ENCODE data around the gene PLA2G2C. TPM values are rescaled to one million over a fixed set of nuclear protein-coding genes. Genes with fewer than 3 reads are reported as not detected.

Gene PLA2G2C
- total RNA-seq, 5 donors from 2014 or later (not counting 1 experiment from before 2014, with no cell fraction given): 0.85 TPM; not detected in 4

GRCh38 chr1:20142001-20142710, 44.2 kb downstream of the PLA2G2C start:
- 78% methylated on average over 6 of the region's 13 CpGs for WGBS (ENCODE audit: insufficient coverage)
- Mint-ChIP-seq H3K4me1 (no peaks in the 10 kb centered on the region), H3K27ac (no peak overlapping the region), H3K9me3 (no peaks in the 10 kb centered on the region), H3K4me3 (no peak overlapping the region), H3K36me3 (no peaks in the 10 kb centered on the region), H3K27me3 (peaks cover 9 to 16% of the 10 kb centered on the region in 2 donors)
- no peak for ATAC-seq (replicated peaks in 1 of 4)
- peaks cover 0 to 35% of the 10 kb centered on the region in 2 experiments for H3K27me3 ChIP-seq (replicated peaks in 1 of 2; ENCODE audit: control insufficient read depth in 2 of 2, extremely low read depth in 1 of 2, insufficient read depth in 2 of 2, low read length in 1 of 2)
- ChIA-PET CTCF (no interaction called here), POLR2A (interaction anchor here in 1 of 2 donors (0.7 kb wide), 1 partner anchor 1391 kb away, joined by 3 read pairs; no protein-coding TSS in a partner anchor)
- DNase-seq: no peak
- H3K9me3 ChIP-seq: no peaks in the 10 kb centered on the region
- no peak overlapping the region for H3K4me3 ChIP-seq (ENCODE audit: control insufficient read depth in 1 of 2, extremely low read depth in 1 of 2, low read length in 1 of 2)
- H3K27ac ChIP-seq (ENCODE audit: low read length): no peak overlapping the region
- H3K36me3 ChIP-seq (ENCODE audit: control insufficient read depth in 2 of 2, extremely low read depth in 1 of 2, insufficient read depth in 1 of 2, low read length in 1 of 2): no peaks in the 10 kb centered on the region
- no peaks in the 10 kb centered on the region for H3K4me1 ChIP-seq (ENCODE audit: control insufficient read depth in 1 of 2, extremely low read depth in 1 of 2, insufficient read depth in 2 of 2, low read length in 2 of 2)

GRCh38 chr1:20141466-20141865, 44.9 kb downstream of the PLA2G2C start:
- H3K27ac ChIP-seq (ENCODE audit: low read length): no peak overlapping the region
- Mint-ChIP-seq H3K9me3 (no peaks in the 10 kb centered on the region), H3K4me1 (no peaks in the 10 kb centered on the region), H3K27me3 (peaks cover 9 to 16% of the 10 kb centered on the region in 2 donors), H3K4me3 (no peak overlapping the region), H3K27ac (no peak overlapping the region), H3K36me3 (no peaks in the 10 kb centered on the region)
- H3K36me3 ChIP-seq (ENCODE audit: control insufficient read depth in 2 of 2, extremely low read depth in 1 of 2, insufficient read depth in 1 of 2, low read length in 1 of 2): no peaks in the 10 kb centered on the region
- H3K9me3 ChIP-seq: no peaks in the 10 kb centered on the region
- no peak overlapping the region for H3K4me3 ChIP-seq (ENCODE audit: control insufficient read depth in 1 of 2, extremely low read depth in 1 of 2, low read length in 1 of 2)
- CTCF ChIA-PET: no interaction called here
- no peak for DNase-seq
- no peaks in the 10 kb centered on the region for H3K4me1 ChIP-seq (ENCODE audit: control insufficient read depth in 1 of 2, extremely low read depth in 1 of 2, insufficient read depth in 2 of 2, low read length in 2 of 2)
- WGBS (ENCODE audit: insufficient coverage): 84% methylated on average over 5 of the region's 7 CpGs
- POLR2A ChIA-PET: interaction anchor here in 1 of 2 donors (0.7 kb wide), 1 partner anchor 1391 kb away, joined by 3 read pairs; no protein-coding TSS in a partner anchor
- ATAC-seq (replicated peaks in 1 of 4): no peak
- peaks cover 0 to 33% of the 10 kb centered on the region in 2 experiments for H3K27me3 ChIP-seq (replicated peaks in 1 of 2; ENCODE audit: control insufficient read depth in 2 of 2, extremely low read depth in 1 of 2, insufficient read depth in 2 of 2, low read length in 1 of 2)

- WGBS (ENCODE audit: insufficient coverage): 88% methylated on average over 8 of the region's 9 CpGs
- POLR2A ChIA-PET: no interaction called here
- H3K4me3 Mint-ChIP-seq: no peak overlapping the region
These were observed 45.3 kb downstream of the PLA2G2C start for GRCh38 chr1:20141001-20141400.

GRCh38 chr1:20139776-20140612, 46.3 kb downstream of the PLA2G2C start:
- ChIA-PET CTCF (no interaction called here), POLR2A (no interaction called here)
- H3K27ac Mint-ChIP-seq: no peak overlapping the region
- ATAC-seq (replicated peaks in 1 of 4) (no peak), DNase-seq (no peak)
- no peaks in the 10 kb centered on the region for H3K36me3 ChIP-seq (ENCODE audit: control insufficient read depth in 2 of 2, extremely low read depth in 1 of 2, insufficient read depth in 1 of 2, low read length in 1 of 2)
- H3K27me3 ChIP-seq (replicated peaks in 1 of 2; ENCODE audit: control insufficient read depth in 2 of 2, extremely low read depth in 1 of 2, insufficient read depth in 2 of 2, low read length in 1 of 2): peaks cover 0 to 31% of the 10 kb centered on the region in 2 experiments
- H3K9me3 ChIP-seq: no peaks in the 10 kb centered on the region
- H3K4me1 Mint-ChIP-seq: no peaks in the 10 kb centered on the region
- no peak overlapping the region for H3K4me3 ChIP-seq (ENCODE audit: control insufficient read depth in 1 of 2, extremely low read depth in 1 of 2, low read length in 1 of 2)
- no peaks in the 10 kb centered on the region for H3K4me1 ChIP-seq (ENCODE audit: control insufficient read depth in 1 of 2, extremely low read depth in 1 of 2, insufficient read depth in 2 of 2, low read length in 2 of 2)
- no peak overlapping the region for H3K4me3 Mint-ChIP-seq
- 72% methylated on average over 7 of the region's 13 CpGs for WGBS (ENCODE audit: insufficient coverage)
- H3K27me3 Mint-ChIP-seq: peaks cover 9 to 16% of the 10 kb centered on the region in 2 donors
- no peaks in the 10 kb centered on the region for H3K9me3 Mint-ChIP-seq
- no peaks in the 10 kb centered on the region for H3K36me3 Mint-ChIP-seq
- H3K27ac ChIP-seq (ENCODE audit: low read length): no peak overlapping the region

More at GRCh38 chr1:20141001-20141400, 45.3 kb downstream of the PLA2G2C start:
- Histone ChIP-seq H3K27ac (ENCODE audit: low read length) (no peak overlapping the region), H3K4me3 (ENCODE audit: control insufficient read depth in 1 of 2, extremely low read depth in 1 of 2, low read length in 1 of 2) (no peak overlapping the region), H3K27me3 (replicated peaks in 1 of 2; ENCODE audit: control insufficient read depth in 2 of 2, extremely low read depth in 1 of 2, insufficient read depth in 2 of 2, low read length in 1 of 2) (peaks cover 0 to 31% of the 10 kb centered on the region in 2 experiments), H3K36me3 (ENCODE audit: control insufficient read depth in 2 of 2, extremely low read depth in 1 of 2, insufficient read depth in 1 of 2, low read length in 1 of 2) (no peaks in the 10 kb centered on the region), H3K9me3 (no peaks in the 10 kb centered on the region), H3K4me1 (ENCODE audit: control insufficient read depth in 1 of 2, extremely low read depth in 1 of 2, insufficient read depth in 2 of 2, low read length in 2 of 2) (no peaks in the 10 kb centered on the region)
- Mint-ChIP-seq H3K27me3 (peaks cover 9 to 16% of the 10 kb centered on the region in 2 donors), H3K36me3 (no peaks in the 10 kb centered on the region), H3K27ac (no peak overlapping the region), H3K9me3 (no peaks in the 10 kb centered on the region), H3K4me1 (no peaks in the 10 kb centered on the region)
- no peak for ATAC-seq (replicated peaks in 1 of 4)
- no peak for DNase-seq
- CTCF ChIA-PET: no interaction called here

GRCh38 chr1:20138961-20139550, 47.3 kb downstream of the PLA2G2C start, which contains the start of gene PLA2G2F:
Gene PLA2G2F, plus strand, starts transcription at chr1:20139323. Its CDS starts 105 bp downstream, at chr1:20139428.
- ATAC-seq (replicated peaks in 1 of 4) (no peak), DNase-seq (no peak)
- H3K36me3 Mint-ChIP-seq: no peaks in the 10 kb centered on the region
- POLR2A ChIA-PET: no interaction called here
- H3K4me3 Mint-ChIP-seq: no peak within 1 kb of the TSS
- no peaks in the 10 kb centered on the region for H3K4me1 ChIP-seq (ENCODE audit: control insufficient read depth in 1 of 2, extremely low read depth in 1 of 2, insufficient read depth in 2 of 2, low read length in 2 of 2)
- H3K27ac Mint-ChIP-seq: no peak within 1 kb of the TSS
- CTCF ChIA-PET: no interaction called here
- peaks cover 0 to 28% of the 10 kb centered on the region in 2 experiments for H3K27me3 ChIP-seq (replicated peaks in 1 of 2; ENCODE audit: control insufficient read depth in 2 of 2, extremely low read depth in 1 of 2, insufficient read depth in 2 of 2, low read length in 1 of 2)
- H3K9me3 ChIP-seq: no peaks in the 10 kb centered on the region
- no peaks in the 10 kb centered on the region for H3K36me3 ChIP-seq (ENCODE audit: control insufficient read depth in 2 of 2, extremely low read depth in 1 of 2, insufficient read depth in 1 of 2, low read length in 1 of 2)
- H3K27ac ChIP-seq (ENCODE audit: low read length): no peak within 1 kb of the TSS
- no peak within 1 kb of the TSS for H3K4me3 ChIP-seq (ENCODE audit: control insufficient read depth in 1 of 2, extremely low read depth in 1 of 2, low read length in 1 of 2)
- no peaks in the 10 kb centered on the region for H3K9me3 Mint-ChIP-seq
- no peaks in the 10 kb centered on the region for H3K4me1 Mint-ChIP-seq
- peaks cover 11 to 16% of the 10 kb centered on the region in 2 donors for H3K27me3 Mint-ChIP-seq
- 69% methylated on average over 4 of the region's 9 CpGs for WGBS (ENCODE audit: insufficient coverage)

GRCh38 chr1:20138346-20138745, 48.0 kb downstream of the PLA2G2C start:
- Histone ChIP-seq H3K4me3 (ENCODE audit: control insufficient read depth in 1 of 2, extremely low read depth in 1 of 2, low read length in 1 of 2) (no peak overlapping the region), H3K36me3 (ENCODE audit: control insufficient read depth in 2 of 2, extremely low read depth in 1 of 2, insufficient read depth in 1 of 2, low read length in 1 of 2) (no peaks in the 10 kb centered on the region), H3K9me3 (no peaks in the 10 kb centered on the region), H3K27me3 (replicated peaks in 1 of 2; ENCODE audit: control insufficient read depth in 2 of 2, extremely low read depth in 1 of 2, insufficient read depth in 2 of 2, low read length in 1 of 2) (peaks cover 0 to 29% of the 10 kb centered on the region in 2 experiments), H3K27ac (ENCODE audit: low read length) (no peak overlapping the region), H3K4me1 (ENCODE audit: control insufficient read depth in 1 of 2, extremely low read depth in 1 of 2, insufficient read depth in 2 of 2, low read length in 2 of 2) (no peaks in the 10 kb centered on the region)
- no peaks in the 10 kb centered on the region for H3K36me3 Mint-ChIP-seq
- no peaks in the 10 kb centered on the region for H3K4me1 Mint-ChIP-seq
- ATAC-seq (replicated peaks in 1 of 4) (no peak), DNase-seq (no peak)
- no peaks in the 10 kb centered on the region for H3K9me3 Mint-ChIP-seq
- no peak overlapping the region for H3K4me3 Mint-ChIP-seq
- ChIA-PET POLR2A (no interaction called here), CTCF (no interaction called here)
- 100% methylated on average over 1 of the region's 6 CpGs for WGBS (ENCODE audit: insufficient coverage)
- H3K27ac Mint-ChIP-seq: no peak overlapping the region
- H3K27me3 Mint-ChIP-seq: peaks cover 16% of the 10 kb centered on the region in 2 donors

Measured in T-cell (primary cell).